Measurements from ENCODE around the gene FOXN1. TPM values are rescaled to one million over a fixed set of nuclear protein-coding genes. Genes with fewer than 3 reads are reported as not detected.

FOXN1 gene
- total and polyA plus RNA-seq, 2 of the 4 experiments (the other 2 are of a cell fraction): not detected

GRCh38 chr17:28480278-28480677, 25.9 kb upstream of the FOXN1 start:
- POLR2A ChIA-PET (ENCODE audit: unreplicated experiment): interaction anchor here (0.6 kb wide), 1 partner anchor 9 kb away, joined by 3 read pairs; no protein-coding TSS in a partner anchor
- intact Hi-C loops (cut with micrococcal nuclease): no loop called here
- in situ Hi-C loops (cut with MboI; ENCODE audit: low sequenced_read_pairs): no loop called here
- DNase-seq (no peak), ATAC-seq (ENCODE audit: low read depth) (no peak)
- H2AK5ac ChIP-seq (ENCODE audit: low read depth, low read length): no peak overlapping the region
- no peaks in the 10 kb centered on the region; the same call in 1 of the 2 replicates for H3K4me1 ChIP-seq (ENCODE audit: control insufficient read depth, insufficient read depth, low read length)
- H2BK5ac ChIP-seq (ENCODE audit: low read depth, low read length, poor library complexity, severe bottlenecking): no peak overlapping the region
- CTCF ChIA-PET: no interaction called here
- no peak overlapping the region for H3K4me2 ChIP-seq (ENCODE audit: low read depth, low read length)
- H3K27ac ChIP-seq (ENCODE audit: insufficient read depth, low read length): no peak overlapping the region
- no peak overlapping the region for H4K5ac ChIP-seq (ENCODE audit: low read depth, low read length)
- no peak overlapping the region for H2AK9ac ChIP-seq (replicated peaks; ENCODE audit: low read depth, low read length, poor library complexity)
- no peak overlapping the region for H4K91ac ChIP-seq (ENCODE audit: insufficient read depth, low read depth, low read length)
- H2AFZ ChIP-seq (replicated peaks; ENCODE audit: low read length, poor library complexity): no peak overlapping the region
- no peak overlapping the region for H2BK20ac ChIP-seq (ENCODE audit: low read depth, low read length)
- no peak overlapping the region for H2BK15ac ChIP-seq (ENCODE audit: low read depth, low read length)
- H4K20me1 ChIP-seq (ENCODE audit: insufficient read depth, low read length): no peaks in the 10 kb centered on the region
- no peaks in the 10 kb centered on the region for H3K9me1 ChIP-seq (ENCODE audit: insufficient read depth, low read length)
- no peak overlapping the region for H3K14ac ChIP-seq (replicated peaks; ENCODE audit: low read depth, low read length)
- no TSS peak for BruUV-seq (replicated peaks)
- no peak overlapping the region for H3K4ac ChIP-seq (ENCODE audit: low read depth, low read length)
- no peak overlapping the region for H3K9ac ChIP-seq (ENCODE audit: low read depth, low read length)
- no peaks in the 10 kb centered on the region for H3K9me3 ChIP-seq (ENCODE audit: control insufficient read depth, insufficient read depth, low read length)
- no peaks in the 10 kb centered on the region for H3K36me3 ChIP-seq (ENCODE audit: control insufficient read depth, insufficient read depth, low read length)
- H3K23ac ChIP-seq (ENCODE audit: low read depth, low read length): no peak overlapping the region
- no peak overlapping the region for H3K56ac ChIP-seq (ENCODE audit: extremely low read depth, insufficient read depth, low read length)
- H4K8ac ChIP-seq (ENCODE audit: low read depth in 2 of 2, low read length in 2 of 2): no peak overlapping the region
- no peak overlapping the region for H3K18ac ChIP-seq (ENCODE audit: low read depth, low read length)
- no peak overlapping the region for H3K4me3 ChIP-seq (ENCODE audit: insufficient read depth, low read depth, low read length)
- no peaks in the 10 kb centered on the region for H3K79me1 ChIP-seq (ENCODE audit: low read depth in 1 of 2, low read length in 2 of 2)
- H2BK120ac ChIP-seq (ENCODE audit: low read depth, low read length): no peak overlapping the region
- peaks cover 42% of the 10 kb centered on the region for H3K27me3 ChIP-seq (ENCODE audit: control insufficient read depth, insufficient read depth, low read length)
- dilution Hi-C loops (cut with HindIII; ENCODE audit: low sequenced_read_pairs, unreplicated experiment): no loop called here
- WGBS, 2 experiments (ENCODE audit: extremely low coverage in 2 of 2, insufficient read length in 1 of 2): 40% methylated on average over 1 of the region's 5 CpGs; no CpG with 5 or more reads in 1 of the 2 experiments
- TF ChIP-seq CHD1 (IDR thresholded peaks at IDR 0.05; ENCODE audit: low read depth, low read length) (no peak), RAD21 (IDR thresholded peaks at IDR 0.05; ENCODE audit: low read length) (no peak), NFE2L2 (IDR thresholded peaks at IDR 0.05; ENCODE audit: low read depth, low read length) (no peak), RCOR1 (IDR thresholded peaks at IDR 0.05; ENCODE audit: insufficient replicate concordance, low read length) (no peak)
